HL-60/S4 (cell line): ENCODE data around the gene CTBP1.
"Not testable (repeated sequence)": the region's sequence is repeated elsewhere in the genome, so short reads cannot be mapped to it uniquely, and the experiment has no call there.

ENCODE experiments used
- in situ Hi-C: fragments of 300-500 bp; cut with MboI; formaldehyde crosslinking; loops from 2 replicates; pipeline ENCODE4 v1.14.3; 2022; ENCODE audit warnings: low sequenced_read_pairs

Gene CTBP1

DNA sequence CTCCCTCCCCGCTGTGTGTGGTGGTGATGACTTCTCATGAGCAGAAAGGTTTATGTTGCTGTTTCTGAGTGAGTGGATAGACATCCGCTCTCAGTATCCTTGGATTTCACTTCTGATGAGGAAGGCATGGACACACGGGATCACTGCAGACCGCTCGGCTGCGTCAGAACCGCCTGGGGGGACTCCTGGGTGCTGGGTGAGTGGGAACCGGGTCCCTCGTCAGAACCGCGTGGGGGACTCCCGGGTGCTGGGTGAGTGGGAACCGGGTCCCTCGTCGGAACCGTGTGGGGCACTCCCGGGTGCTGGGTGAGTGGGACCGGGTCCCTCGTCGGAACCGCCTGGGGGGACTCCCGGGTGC, 9.0 kb downstream of the CTBP1 start:
- in situ Hi-C loops, result no loop called here

DNA sequence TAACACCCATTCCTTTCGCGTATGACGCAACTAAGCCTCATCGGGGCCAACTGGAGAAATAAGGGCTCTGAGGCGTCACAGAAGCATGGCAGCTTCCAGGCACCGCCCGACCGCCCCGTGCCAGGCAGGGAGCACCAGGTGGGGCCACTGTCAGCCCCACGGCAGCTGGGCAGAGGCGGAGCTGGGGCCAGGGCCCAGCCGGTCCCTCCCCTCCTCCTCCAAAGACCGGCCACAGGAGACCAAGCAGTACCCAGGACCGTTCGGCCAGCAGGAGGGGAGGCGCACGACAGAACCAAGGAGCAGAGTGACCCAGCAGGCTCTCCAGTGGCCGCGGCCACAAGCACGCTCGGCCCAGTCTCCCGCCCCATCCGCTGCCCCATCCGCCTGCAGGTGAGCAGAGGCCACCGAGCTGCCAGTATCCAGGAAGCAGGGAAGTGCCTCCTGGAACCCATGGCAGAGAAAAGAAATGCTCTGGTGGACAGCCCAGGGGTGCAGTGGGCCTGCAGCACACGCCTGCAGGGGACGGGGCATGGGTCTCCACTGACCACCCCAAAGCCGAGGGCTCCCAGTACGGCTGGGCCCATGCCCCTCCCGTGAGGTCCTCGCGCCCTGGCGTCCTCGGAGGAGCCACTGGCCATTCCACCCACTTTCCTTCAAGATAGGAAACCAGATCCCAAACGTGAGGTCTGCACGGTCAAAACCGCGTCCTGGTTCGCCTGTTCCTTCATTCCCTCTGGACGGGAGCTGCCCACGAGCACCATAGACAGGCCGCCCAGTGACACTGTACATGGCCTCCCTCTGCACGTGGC, 9.6 kb downstream of the CTBP1 start:
- in situ Hi-C loops, result no loop called here

DNA sequence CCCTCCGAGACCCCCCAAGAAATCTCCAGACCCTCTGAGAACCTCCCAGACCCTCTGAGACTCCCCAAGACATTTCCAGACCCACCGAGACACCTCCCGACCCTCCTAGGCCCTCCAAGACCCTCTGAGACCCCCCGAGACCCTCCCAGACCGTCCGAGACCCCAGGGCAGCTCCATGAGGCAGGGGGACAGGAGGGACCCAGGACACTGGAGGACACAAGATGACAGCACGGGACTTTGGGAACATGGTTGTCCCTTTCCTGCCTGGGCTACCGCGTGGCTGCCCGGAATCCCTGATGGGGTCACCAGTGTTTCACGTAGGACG, 10.3 kb downstream of the CTBP1 start:
- in situ Hi-C loops, result no loop called here

GRCh38 chr4:1237981-1238675, 10.8 kb downstream of the CTBP1 start:
- in situ Hi-C loops, result no loop called here

- in situ Hi-C loops, result not testable (repeated sequence)
Measured at GRCh38 chr4:1237261-1237660, 11.7 kb downstream of the CTBP1 start.

GRCh38 chr4:1236836-1237235, 12.1 kb downstream of the CTBP1 start:
- in situ Hi-C loops, result not testable (repeated sequence)

- in situ Hi-C loops, result no loop called here
Measured at GRCh38 chr4:1236103-1236641, 12.8 kb downstream of the CTBP1 start.

- in situ Hi-C loops, result no loop called here
Measured at GRCh38 chr4:1235381-1236102, 13.4 kb downstream of the CTBP1 start.

DNA sequence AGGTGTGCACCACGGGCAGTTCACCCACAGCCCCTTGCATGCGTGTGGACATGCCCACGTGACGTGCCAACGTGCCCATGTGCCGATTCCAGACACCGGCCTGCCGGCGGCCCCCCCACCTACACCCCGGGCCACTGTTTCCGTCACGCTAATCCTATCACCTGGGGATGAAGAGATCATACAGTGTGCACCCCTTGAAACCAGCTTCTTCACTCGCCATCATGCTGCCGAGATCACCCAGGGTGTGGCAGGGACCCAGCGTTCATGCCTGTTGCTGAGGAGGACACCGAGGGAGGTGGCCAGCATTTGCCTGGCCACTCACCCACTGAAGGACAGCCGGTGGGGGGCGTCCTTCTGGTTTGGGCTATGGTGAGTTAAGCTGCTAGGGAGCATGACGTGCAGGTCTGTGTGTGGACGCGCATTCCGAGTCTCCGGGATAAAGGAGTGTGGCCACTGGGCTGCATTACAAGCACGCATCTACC, 14.1 kb downstream of the CTBP1 start:
- in situ Hi-C loops, result no loop called here

- in situ Hi-C loops, result no loop called here
Measured at GRCh38 chr4:1234309-1234695, 14.6 kb downstream of the CTBP1 start.

DNA sequence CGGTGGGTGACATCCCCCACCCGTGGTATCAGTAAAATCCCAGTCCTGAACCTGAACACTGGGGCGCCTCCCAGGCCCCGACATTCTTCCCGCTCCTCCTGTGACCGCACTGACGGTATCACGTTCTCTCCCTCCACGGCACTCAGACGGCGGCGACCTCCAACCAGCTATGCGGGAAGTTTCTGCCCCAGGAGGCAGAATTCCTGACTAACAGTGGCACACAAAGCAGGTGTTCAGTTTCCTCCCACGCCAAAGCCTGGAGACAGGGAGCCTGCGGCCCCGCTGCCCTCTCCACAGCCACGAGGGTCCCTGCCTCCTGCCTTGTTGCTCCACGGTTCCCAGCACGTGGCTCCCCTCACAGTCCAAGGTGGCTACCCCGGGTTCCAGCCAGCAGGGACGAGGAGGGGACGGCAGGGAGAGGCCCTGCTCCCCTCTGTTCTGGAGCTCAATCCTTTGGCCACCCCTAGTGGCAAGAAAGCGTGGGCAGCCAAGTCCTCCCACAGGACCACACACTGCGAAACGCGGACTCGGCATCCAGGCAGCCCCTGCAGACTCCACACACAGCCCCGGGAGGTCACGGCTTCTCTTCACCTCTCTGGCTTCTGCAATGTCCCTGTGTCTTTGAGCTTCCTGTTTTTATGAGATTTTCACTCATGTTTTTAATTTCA, 15.2 kb downstream of the CTBP1 start:
- in situ Hi-C loops, result no loop called here

- in situ Hi-C loops, result no loop called here
Measured at GRCh38 chr4:1232661-1233621, 16.0 kb downstream of the CTBP1 start.

DNA sequence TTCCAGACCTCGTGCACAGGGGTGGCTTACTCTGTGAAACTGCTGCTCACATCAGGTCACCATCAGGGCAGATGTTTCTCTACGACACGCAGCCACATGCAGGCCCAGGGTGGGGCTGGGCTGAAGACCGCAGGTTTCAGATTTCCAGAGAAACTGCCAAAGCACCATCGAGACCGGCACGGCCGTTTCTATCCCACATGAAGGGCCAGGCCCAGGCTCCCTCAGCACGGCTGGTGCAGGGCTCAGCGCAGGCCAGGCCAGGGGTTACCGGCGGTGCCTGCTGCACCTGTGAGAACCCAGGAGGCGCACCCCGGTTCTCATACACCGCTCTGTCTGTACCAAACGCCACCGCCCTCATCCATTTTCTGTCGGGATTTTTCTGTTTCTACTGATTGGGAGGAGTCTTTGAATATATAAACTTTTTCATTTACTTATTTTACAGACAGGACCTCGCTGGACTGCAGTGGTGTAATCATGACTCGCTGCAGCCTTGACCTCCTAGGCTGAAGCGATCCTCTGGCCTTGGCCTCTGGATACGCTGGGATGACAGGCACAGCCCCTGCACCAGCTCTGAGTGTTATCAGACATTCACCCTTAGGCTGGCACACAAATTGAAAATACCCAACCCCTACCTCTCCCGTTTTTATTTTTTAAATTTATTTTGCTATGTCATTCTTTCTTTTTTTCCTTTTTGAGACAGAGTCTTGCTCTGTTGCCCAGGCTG, 17.1 kb downstream of the CTBP1 start:
- in situ Hi-C loops, result no loop called here

- in situ Hi-C loops, result no loop called here
Measured at GRCh38 chr4:1230971-1231636, 17.8 kb downstream of the CTBP1 start.

DNA sequence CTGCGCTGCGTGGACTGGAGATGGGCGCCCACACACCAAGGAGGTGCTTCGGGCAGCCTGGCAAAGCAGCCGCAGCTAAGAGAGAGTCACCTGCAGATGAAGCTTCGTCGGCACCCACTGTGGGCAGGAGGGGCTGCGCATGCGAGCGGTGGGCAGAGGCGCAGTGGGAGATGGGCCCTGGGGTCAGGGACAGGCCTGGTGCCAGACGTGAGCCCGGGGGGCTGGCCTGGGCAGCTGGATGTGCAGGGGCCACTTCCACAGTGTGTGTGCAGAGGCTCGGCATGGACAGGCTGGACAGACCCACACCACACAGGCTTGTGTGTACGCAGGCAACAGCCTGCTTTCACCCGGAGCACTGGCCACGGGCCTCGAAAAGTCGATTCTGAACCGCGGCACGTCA, 18.6 kb downstream of the CTBP1 start:
- in situ Hi-C loops, result no loop called here

GRCh38 chr4:1229117-1229849, 19.6 kb downstream of the CTBP1 start:
- in situ Hi-C loops, result no loop called here

- in situ Hi-C loops, result no loop called here
Measured at GRCh38 chr4:1227816-1228215, 21.1 kb downstream of the CTBP1 start.

DNA sequence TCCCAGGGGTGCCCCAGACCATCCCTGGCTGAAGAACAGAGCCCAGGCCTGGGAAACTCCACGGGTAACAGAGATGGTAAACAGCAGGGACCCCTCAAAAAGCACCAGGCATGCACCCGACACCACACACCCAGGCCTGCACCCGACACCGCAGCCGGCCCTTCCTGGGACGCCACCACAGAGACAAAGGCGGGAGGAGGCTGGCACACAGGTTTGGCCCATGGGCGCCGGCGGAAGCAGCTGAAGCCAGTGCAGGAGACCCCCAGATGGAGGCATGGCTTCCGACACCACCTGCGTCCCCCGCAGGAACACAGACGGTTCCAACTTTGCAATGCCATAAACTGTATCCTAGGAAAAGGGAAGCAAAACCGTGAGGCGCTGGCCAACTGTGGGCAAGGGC, 22.3 kb downstream of the CTBP1 start:
- in situ Hi-C loops, result no loop called here
